ENCODE results near the gene DHRS12.

The DHRS12 gene

GRCh38 chr13:51727634-51728274, 76.2 kb downstream of the DHRS12 start:
- Histone ChIP-seq H3K36me3 (peaks cover 0 to 87% (median 37%) of the 10 kb centered on the region in 11 experiments; a peak in 19 of 22 replicates), H3K9me3 (replicated peaks in 1 of 11) (no peaks in the 10 kb centered on the region), H3K4me3 (no peak overlapping the region), H3K27me3 (no peaks in the 10 kb centered on the region), H3K9ac (no peak overlapping the region), H4K20me1 (no peaks in the 10 kb centered on the region), H3K4me1 (peaks cover 0 to 20% (median 0%) of the 10 kb centered on the region in 10 experiments; a peak in 7 of 20 replicates), H3K4me2 (no peak overlapping the region), H3K27ac (no peak overlapping the region)
- TF ChIP-seq Cebpa-rat (IDR thresholded peaks at IDR 0.05), result no peak

- Histone ChIP-seq H3K4me1 (peaks cover 0 to 20% (median 0%) of the 10 kb centered on the region in 10 experiments; a peak in 7 of 20 replicates), H3K4me3 (no peak overlapping the region), H4K20me1 (no peaks in the 10 kb centered on the region), H3K4me2 (no peak overlapping the region), H3K9me3 (replicated peaks in 1 of 11) (no peaks in the 10 kb centered on the region), H3K9ac (no peak overlapping the region), H3K36me3 (peaks cover 0 to 85% (median 37%) of the 10 kb centered on the region in 11 experiments; a peak in 19 of 22 replicates), H3K27ac (no peak overlapping the region), H3K27me3 (no peaks in the 10 kb centered on the region)
- TF ChIP-seq Cebpa-rat (IDR thresholded peaks at IDR 0.05), result no peak
Observed at GRCh38 chr13:51726446-51727193, 77.3 kb downstream of the DHRS12 start.

DNA sequence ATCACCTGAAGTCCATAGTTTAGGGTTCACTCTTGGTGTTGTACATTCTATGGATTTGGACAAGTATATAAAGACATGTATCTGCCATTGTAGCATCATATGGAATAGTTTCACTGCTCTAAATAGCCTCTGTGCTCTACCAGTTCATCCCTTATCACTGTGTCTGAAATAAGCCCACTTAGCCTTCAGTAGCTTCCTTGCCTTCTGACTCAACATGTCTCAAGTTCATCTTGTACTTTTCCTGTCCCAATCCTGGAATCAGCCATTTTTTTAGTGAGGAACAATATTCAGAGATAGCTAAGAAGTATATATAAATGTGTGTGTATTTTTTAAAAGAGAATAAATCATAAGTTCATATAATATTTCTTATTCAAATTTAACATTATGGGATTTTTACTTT, 79.2 kb downstream of the DHRS12 start:
- H3K36me3 ChIP-seq, result peaks cover 0 to 86% (median 30%) of the 10 kb centered on the region in 11 experiments; a peak in 18 of 22 replicates
- no peaks in the 10 kb centered on the region; a peak in 1 of 22 replicates for H4K20me1 ChIP-seq
- H3K4me3 ChIP-seq, result no peak overlapping the region
- no peaks in the 10 kb centered on the region for H3K9me3 ChIP-seq (replicated peaks in 1 of 11)
- H3K27ac ChIP-seq, result no peak overlapping the region
- peaks cover 0 to 14% (median 0%) of the 10 kb centered on the region in 10 experiments; a peak in 7 of 20 replicates for H3K4me1 ChIP-seq
- no peak overlapping the region for H3K9ac ChIP-seq
- H3K27me3 ChIP-seq, result no peaks in the 10 kb centered on the region
- TF ChIP-seq Cebpa-rat (IDR thresholded peaks at IDR 0.05), result no peak
- no peak overlapping the region for H3K4me2 ChIP-seq

GRCh38 chr13:51723529-51723928, 80.4 kb downstream of the DHRS12 start:
- Histone ChIP-seq H4K20me1 (peaks cover 0 to 6% (median 0%) of the 10 kb centered on the region in 11 experiments; a peak in 2 of 22 replicates), H3K9ac (no peak overlapping the region), H3K27ac (no peak overlapping the region), H3K4me1 (peaks cover 0 to 3% (median 0%) of the 10 kb centered on the region in 10 experiments; a peak in 4 of 20 replicates), H3K4me3 (no peak overlapping the region), H3K9me3 (replicated peaks in 1 of 11) (no peaks in the 10 kb centered on the region), H3K4me2 (no peak overlapping the region), H3K27me3 (no peaks in the 10 kb centered on the region), H3K36me3 (peaks cover 5 to 86% (median 36%) of the 10 kb centered on the region in 11 experiments; a peak in 18 of 22 replicates)
- TF ChIP-seq Cebpa-rat (IDR thresholded peaks at IDR 0.05), result no peak

DNA sequence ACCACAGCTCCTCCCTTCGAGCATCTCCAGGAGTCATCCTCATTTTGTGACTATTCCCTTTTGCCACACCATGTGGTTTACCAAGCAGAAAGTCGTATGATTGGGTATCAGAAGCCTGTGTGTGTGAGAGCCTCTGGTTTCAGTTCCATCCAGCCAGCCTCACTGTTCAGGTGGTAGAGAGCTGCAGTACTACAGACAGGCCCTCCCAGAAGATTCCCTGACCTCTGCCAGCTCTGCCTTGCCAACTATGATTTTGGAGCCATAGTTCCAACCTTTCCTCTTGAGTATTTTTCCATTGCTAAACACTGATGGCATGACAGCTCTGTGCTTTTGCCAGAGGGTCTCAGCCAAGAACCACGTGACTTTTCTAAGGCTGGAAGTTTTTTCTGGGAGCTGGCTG, 82.5 kb downstream of the DHRS12 start:
- no peak overlapping the region for H3K4me3 ChIP-seq
- no peaks in the 10 kb centered on the region for H3K27me3 ChIP-seq
- H3K4me2 ChIP-seq, result no peak overlapping the region
- TF ChIP-seq Cebpa-rat (IDR thresholded peaks at IDR 0.05), result no peak
- peaks cover 0 to 6% (median 0%) of the 10 kb centered on the region in 11 experiments; a peak in 2 of 22 replicates for H4K20me1 ChIP-seq
- H3K27ac ChIP-seq, result no peak overlapping the region
- no peaks in the 10 kb centered on the region for H3K4me1 ChIP-seq
- H3K9ac ChIP-seq, result no peak overlapping the region
- no peaks in the 10 kb centered on the region for H3K9me3 ChIP-seq (replicated peaks in 1 of 11)
- H3K36me3 ChIP-seq, result peaks cover 0 to 76% (median 25%) of the 10 kb centered on the region in 11 experiments; a peak in 14 of 22 replicates

DNA sequence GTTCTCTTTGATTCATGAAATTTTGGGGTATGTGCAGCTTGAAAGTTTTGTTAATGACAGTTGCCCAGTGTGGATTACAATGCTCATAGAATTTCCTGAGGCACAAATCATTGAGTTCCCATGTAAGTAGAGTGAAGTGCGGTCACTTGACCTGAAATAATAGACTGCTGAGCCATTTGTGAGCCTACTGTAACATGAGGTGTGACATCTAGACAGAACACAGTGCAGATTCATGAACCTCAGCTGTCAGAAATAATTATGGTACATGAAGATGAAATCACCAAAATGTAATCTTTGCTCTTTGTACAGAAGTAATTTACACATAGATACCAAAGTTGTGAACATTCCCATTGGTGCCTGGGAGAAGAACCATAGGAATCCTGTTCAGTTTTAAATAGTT, 84.6 kb downstream of the DHRS12 start:
- H3K36me3 ChIP-seq, result peaks cover 0 to 71% (median 20%) of the 10 kb centered on the region in 11 experiments; a peak in 13 of 22 replicates
- H3K4me1 ChIP-seq, result peaks cover 0 to 7% (median 0%) of the 10 kb centered on the region in 10 experiments; a peak in 6 of 20 replicates
- H3K27ac ChIP-seq, result no peak overlapping the region
- no peak overlapping the region for H3K4me2 ChIP-seq
- H3K27me3 ChIP-seq, result no peaks in the 10 kb centered on the region
- H3K4me3 ChIP-seq, result no peak overlapping the region
- no peak overlapping the region for H3K9ac ChIP-seq
- peaks cover 0 to 9% (median 0%) of the 10 kb centered on the region in 11 experiments; a peak in 2 of 22 replicates for H4K20me1 ChIP-seq
- no peaks in the 10 kb centered on the region for H3K9me3 ChIP-seq (replicated peaks in 1 of 11)
- TF ChIP-seq Cebpa-rat (IDR thresholded peaks at IDR 0.05), result no peak

Measured in BLaER1 treated with 17β-estradiol and CSF1 and Interleukin-3, amounts not matched to agents 10 nM and 100 nM (cell line).